GM21528 (cell line): Measurements from ENCODE around the gene INPP4B.

Experiments
- ATAC-seq: cut with Tn5 transposase; IDR thresholded peaks from one replicate; pipeline ENCODE4 v1.9.1; 2021; ENCODE audit warnings: mild to moderate bottlenecking, moderate library complexity; ENCODE audit not compliant: unreplicated experiment, low FRiP score

INPP4B gene

DNA sequence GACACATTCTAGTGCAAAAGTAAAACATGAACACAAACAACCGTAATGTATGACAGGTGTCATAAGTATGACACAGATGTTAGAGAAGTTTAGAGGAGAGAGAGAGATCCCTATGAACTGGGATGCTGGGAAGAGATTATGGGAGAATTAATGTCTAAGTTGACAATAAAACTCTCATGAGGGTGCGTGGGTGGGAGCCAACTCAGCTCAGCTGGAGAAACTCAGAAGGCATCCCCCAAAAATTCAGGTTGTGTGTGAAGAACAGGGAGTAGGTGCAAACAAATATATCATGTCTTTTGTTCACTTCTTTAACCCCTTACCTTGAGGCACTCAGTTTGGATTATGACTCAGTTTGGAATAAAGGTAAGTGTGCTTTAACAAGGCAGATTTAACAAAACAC, 484.1 kb downstream of the INPP4B start:
- ATAC-seq = no peak

- no peak for ATAC-seq
Measured at GRCh38 chr4:142360657-142361056, 485.4 kb downstream of the INPP4B start.

- ATAC-seq = no peak
Measured at GRCh38 chr4:142358656-142359055, 487.4 kb downstream of the INPP4B start.

- no peak for ATAC-seq
Measured at GRCh38 chr4:142356801-142357200, 489.3 kb downstream of the INPP4B start.

- no peak for ATAC-seq
Measured at GRCh38 chr4:142356118-142356759, 489.9 kb downstream of the INPP4B start.

DNA sequence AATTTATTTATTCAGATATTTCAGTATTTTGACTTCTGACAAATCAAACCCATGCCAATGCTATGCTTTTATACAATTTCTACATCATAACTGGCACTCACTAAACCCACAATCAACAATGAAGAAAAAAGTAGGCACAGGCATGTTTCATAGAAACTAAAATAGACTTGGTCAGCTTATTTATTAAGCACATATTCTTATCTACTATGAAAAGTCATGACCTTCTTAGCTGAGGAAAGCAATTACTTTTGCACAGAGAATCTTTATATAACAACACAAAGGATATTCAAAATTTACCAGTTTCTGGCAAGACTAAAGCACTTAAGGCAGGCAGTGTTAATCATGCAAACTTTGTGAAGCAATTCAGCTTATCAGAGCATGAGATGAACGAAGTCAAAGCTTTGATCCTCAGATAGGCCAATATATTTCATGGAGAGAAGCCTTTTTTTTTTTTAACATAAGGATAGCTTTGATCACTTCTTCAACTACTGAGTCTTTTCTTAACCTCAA, 490.6 kb downstream of the INPP4B start:
- ATAC-seq = no peak

DNA sequence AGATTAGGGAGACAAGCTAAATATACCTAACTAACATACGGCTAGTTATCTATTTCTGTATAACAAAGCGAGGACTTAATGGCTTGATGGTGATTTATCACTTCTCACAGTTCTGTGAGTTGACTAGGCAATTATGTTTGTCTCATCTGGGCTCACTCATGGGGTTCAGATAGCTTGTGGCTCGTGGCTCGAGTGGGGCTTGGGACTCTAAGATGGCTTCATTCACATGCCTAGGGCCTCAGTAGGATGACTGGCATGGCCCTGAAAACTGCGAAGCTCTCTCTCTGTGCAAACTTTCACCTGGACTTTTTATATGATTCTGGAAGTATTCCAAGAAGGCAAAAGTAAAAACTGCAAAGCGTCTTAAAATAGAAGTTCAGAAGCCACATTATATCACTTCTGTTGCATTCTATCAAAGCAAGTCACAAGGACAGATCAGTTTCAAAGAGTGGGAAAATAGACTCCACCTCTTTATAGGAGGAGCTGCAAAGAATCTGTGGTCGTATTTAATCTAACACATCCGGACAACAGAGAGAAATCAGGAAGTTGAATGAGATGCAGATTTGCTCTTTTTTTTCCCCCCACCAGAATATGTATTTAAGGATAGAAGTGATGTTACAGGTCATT, 491.2 kb downstream of the INPP4B start:
- no peak for ATAC-seq

DNA sequence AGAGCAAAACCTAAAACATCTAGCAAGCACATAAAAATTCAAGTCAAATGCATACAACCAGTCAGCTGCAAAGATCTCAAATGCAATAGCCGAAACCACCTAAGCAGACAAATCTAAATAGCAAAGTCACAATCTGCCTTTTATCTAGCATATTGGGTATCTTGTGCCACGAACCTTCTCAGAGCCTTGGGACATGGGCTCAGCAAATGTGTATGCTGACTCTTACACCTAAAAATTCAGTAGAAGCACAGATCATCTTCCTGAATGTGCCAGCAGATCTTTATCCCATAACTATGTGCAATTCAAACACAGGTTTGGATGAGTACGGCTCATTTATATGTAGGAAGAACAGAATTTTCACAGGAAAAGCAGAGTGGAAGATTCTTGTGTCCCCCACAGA, 492.1 kb downstream of the INPP4B start:
- no peak for ATAC-seq

DNA sequence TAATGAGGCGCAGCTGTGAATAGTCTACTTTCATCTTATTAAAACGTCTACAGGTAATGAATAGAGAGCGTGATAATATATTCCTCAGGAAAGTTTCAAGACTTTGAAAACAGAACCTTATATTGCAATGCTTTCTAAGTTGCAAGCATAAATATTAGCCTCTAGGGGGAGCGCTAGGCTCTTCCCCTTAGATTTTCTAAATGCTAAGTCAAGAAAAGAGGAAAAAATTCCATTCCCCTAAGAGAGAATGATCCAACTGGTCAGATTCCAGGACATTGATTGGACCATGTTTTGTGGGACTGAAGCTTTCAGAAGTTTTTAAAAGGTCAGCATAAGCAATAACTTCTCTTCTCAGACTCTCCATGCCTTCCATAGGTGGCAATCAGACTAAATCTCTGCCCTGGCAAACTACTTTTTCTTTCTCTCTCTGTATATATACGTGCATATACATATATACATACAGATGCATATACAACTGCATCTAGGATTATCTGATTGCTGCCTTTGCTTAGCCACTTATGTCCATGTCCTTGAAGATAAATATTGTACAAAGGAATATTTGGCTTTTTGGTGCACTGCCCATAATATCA, 492.9 kb downstream of the INPP4B start:
- ATAC-seq = no peak

GRCh38 chr4:142352712-142353111, 493.4 kb downstream of the INPP4B start:
- ATAC-seq = no peak

- no peak for ATAC-seq
Measured at GRCh38 chr4:142351958-142352357, 494.1 kb downstream of the INPP4B start.

DNA sequence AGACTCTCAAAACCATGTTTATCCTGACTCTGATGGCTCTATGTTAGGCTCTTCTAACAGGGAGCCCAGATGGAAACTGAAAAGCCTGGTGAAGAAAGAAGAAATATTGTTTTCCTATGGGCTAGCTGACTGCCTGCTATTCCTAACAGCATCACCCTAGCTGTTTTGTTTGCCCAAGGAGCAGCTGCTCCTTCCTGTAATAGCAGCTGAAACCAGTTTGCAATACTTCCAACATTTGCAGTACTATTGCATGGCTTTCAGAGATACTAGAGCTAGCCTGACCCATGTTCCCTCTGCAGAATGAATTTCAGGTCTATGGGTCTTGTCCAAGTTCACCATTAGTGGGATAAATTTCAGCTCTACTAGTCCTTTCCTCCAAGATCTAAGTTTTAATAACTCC, 495.2 kb downstream of the INPP4B start:
- no peak for ATAC-seq

GRCh38 chr4:142348613-142349021, 497.5 kb downstream of the INPP4B start:
- no peak for ATAC-seq

- ATAC-seq = no peak
Measured at GRCh38 chr4:142347241-142347640, 498.9 kb downstream of the INPP4B start.

DNA sequence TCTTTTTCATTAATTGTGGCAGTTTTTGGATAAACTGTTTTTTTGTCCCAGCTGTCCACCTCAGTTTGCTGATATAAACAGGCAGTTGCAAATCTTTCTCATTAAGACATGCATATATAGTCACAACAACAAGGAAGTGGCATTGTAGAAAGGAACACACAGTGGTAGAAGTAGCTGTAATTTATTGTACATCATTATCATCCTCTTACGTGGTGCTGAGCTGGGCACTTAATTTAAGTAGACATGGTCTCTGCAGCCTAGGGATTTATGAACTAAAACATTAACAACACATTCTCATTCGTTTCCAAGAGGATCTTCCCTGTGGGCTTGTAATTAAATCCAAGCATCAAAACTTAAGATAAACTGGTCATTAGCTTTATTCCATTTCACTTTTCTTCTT, 500.2 kb downstream of the INPP4B start:
- no peak for ATAC-seq

GRCh38 chr4:142341268-142341667, 504.8 kb downstream of the INPP4B start:
- no peak for ATAC-seq

DNA sequence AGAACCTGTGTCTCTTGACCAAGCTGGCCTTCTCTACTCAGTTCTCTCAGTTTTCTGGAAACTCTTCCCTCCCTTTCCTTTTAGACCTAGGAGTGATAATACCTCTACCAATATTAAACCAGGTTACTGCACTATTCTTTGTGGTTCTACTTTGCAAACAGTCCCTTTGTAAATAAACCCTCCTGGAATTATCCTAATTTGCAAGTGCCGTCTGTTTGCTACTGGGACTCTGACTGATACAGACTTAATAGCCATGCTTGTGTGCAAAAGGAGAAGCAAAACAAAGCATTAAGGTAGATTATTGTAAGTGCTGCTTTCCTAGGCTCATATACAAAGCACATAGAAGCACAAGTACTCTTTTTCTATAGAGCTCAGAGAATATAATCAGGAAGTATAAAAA, 507.0 kb downstream of the INPP4B start:
- no peak for ATAC-seq

DNA sequence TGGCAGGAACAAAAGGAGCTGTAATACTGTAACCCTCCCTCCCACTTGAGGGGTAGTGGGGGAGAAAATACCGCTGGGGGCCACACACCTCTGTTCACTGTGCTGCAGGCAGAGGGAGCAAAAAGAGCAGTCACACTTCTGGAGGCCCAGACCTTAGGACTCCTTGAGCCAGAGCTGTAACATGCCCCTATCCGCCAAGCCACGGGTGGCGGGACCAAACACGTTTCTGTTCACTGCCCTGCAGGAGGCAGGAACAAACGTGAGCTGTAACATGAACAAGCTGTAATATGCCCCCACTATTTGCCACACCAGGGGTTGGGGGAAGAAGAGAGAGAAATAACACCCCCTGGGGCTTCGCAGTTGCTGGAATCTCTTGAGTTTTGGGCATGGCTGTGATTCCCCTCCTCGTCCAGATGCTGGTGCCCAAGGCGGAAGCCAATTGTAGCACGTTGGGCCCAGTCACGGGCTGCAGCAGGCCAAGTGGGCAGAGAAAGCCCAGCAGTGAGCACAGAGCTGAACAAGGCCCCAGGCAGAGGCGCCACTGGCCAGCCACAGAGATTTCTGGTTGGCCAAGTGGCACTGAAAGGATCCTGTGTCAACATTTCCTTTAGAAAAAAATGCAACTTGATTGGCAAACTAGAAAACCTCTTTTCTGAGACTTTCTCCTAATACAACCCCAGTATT, 509.7 kb downstream of the INPP4B start:
- ATAC-seq = no peak

DNA sequence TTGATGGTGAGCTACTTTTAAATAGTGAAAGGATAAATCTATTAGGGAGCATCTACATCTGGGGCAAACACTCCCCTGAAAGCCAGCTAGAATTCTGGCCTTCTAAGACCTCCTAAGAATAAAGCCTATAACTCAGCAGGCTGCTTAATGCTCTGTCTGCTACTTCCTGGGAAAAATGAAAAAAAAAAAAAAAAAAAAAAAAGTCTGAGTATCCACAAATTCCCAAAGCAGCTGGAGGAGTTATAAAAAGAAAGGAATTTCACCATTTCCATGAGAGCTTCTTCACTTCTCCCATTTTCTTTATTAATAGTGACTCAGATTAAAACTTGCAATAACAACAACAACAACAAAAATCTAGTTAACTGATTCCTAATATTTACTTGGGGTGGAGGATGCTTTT, 511.2 kb downstream of the INPP4B start:
- ATAC-seq = no peak

DNA sequence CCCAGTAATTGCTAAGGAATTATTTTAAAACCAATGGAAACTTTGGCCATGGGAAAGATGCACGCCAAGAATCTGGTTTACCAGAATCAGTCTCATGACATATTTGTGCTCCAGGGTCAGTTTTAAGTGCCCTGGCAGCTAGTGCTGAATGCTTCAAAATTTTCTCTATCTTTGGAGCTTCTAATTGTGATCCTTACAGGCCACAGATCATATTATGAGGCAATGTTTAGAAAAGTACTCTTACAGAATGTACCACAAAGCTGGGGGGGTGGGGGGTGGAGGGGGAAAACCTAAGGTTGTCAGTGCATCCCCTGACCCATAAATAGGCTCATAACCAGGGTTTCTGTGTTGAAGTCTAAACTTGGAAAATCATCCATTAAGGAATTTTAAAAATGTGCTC, 514.5 kb downstream of the INPP4B start:
- no peak for ATAC-seq

DNA sequence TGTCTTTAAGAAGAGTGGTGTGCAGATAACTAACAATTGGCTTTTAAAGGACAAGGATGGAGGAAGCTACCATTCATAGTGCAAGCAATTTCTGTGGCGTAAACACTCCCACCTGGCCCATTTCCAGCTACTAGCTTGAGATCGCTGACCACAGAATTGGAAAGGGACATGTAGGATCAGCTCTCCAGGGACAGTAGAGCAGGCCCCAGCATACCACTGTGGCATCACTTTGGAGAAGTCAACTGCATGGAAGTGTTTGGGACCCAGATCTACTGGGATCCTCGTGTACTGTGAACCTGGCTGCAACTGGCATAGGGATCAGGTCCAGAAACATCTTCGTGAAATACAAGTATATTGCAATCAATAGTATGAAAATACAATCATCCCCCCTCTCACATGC, 515.0 kb downstream of the INPP4B start:
- no peak for ATAC-seq
